Ishikawa (cell line): ENCODE results near the gene ARHGAP32.

Source experiments
- CEBPB ChIP-seq: IDR thresholded peaks from 2 replicates; pipeline ENCODE4 v1.6.1; 2012
- CREB1 ChIP-seq: IDR thresholded peaks from 2 replicates; pipeline ENCODE4 v1.6.1; 2012; ENCODE audit warnings: low read depth
- EGR1 ChIP-seq: IDR thresholded peaks from 2 replicates; pipeline ENCODE4 v1.6.1; 2012
- EP300 ChIP-seq: IDR thresholded peaks from 2 replicates; pipeline ENCODE4 v1.6.1; 2012; ENCODE audit warnings: borderline replicate concordance
- FOXM1 ChIP-seq: IDR thresholded peaks from 2 replicates; pipeline ENCODE4 v1.6.1; 2012; ENCODE audit warnings: low read depth, borderline replicate concordance
- NFIC ChIP-seq: IDR thresholded peaks from 2 replicates; pipeline ENCODE4 v1.6.1; 2012
- RAD21 ChIP-seq: IDR thresholded peaks from 2 replicates; pipeline ENCODE4 v1.6.1; 2012; ENCODE audit warnings: low read depth
- TAF1 ChIP-seq: IDR thresholded peaks from 2 replicates; pipeline ENCODE4 v1.6.1; 2012; ENCODE audit warnings: low read depth, mild to moderate bottlenecking
- TCF12 ChIP-seq: IDR thresholded peaks from 2 replicates; pipeline ENCODE4 v1.6.1; 2012; ENCODE audit warnings: low read depth
- TEAD4 ChIP-seq: IDR thresholded peaks from 2 replicates; pipeline ENCODE4 v1.6.1; 2012
- YY1 ChIP-seq: IDR thresholded peaks from 2 replicates; pipeline ENCODE4 v1.6.1; 2012; ENCODE audit warnings: low read depth
- ZBTB7A ChIP-seq: IDR thresholded peaks from 2 replicates; pipeline ENCODE4 v1.6.1; 2012; ENCODE audit warnings: low read depth
- TF ChIP-seq, protein P1 (sequence below): IDR thresholded peaks from 2 replicates; pipeline ENCODE4 v1.6.1; 2012
- TF ChIP-seq, protein P2 (sequence below): IDR thresholded peaks from 2 replicates; pipeline ENCODE4 v1.6.1; 2012
- TF ChIP-seq, protein P3 (sequence below): IDR thresholded peaks from 2 replicates; pipeline ENCODE4 v1.6.1; 2012; ENCODE audit warnings: low read depth, mild to moderate bottlenecking

ARHGAP32 gene

DNA sequence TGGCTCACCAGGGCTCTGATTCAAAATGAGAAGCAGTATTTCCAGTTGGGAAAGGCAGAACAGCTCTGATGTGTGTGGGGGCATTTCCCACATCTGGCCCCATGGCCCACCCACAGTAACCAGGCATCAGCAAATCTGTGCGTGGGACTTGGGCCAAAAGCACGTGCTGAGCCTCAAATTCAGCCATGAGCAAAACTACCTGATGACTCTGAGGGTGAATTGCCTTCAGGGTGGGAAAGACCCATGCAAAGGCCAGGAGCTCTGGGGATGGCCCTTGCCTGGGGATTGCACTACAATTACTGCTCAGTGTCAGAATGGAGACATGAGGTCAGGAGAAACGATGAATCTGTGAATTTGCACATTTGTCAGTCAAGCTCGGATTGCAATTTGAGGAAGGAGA is 270.3 kb downstream of the ARHGAP32 start:
- TF ChIP-seq RAD21 (no peak), TAF1 (no peak), TEAD4 (no peak), EP300 (no peak), ZBTB7A (no peak), NFIC (no peak)
- TF ChIP-seq, protein P1, sequence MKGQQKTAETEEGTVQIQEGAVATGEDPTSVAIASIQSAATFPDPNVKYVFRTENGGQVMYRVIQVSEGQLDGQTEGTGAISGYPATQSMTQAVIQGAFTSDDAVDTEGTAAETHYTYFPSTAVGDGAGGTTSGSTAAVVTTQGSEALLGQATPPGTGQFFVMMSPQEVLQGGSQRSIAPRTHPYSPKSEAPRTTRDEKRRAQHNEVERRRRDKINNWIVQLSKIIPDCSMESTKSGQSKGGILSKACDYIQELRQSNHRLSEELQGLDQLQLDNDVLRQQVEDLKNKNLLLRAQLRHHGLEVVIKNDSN = no peak
- TF ChIP-seq, protein P2, sequence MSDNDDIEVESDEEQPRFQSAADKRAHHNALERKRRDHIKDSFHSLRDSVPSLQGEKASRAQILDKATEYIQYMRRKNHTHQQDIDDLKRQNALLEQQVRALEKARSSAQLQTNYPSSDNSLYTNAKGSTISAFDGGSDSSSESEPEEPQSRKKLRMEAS = no peak

DNA sequence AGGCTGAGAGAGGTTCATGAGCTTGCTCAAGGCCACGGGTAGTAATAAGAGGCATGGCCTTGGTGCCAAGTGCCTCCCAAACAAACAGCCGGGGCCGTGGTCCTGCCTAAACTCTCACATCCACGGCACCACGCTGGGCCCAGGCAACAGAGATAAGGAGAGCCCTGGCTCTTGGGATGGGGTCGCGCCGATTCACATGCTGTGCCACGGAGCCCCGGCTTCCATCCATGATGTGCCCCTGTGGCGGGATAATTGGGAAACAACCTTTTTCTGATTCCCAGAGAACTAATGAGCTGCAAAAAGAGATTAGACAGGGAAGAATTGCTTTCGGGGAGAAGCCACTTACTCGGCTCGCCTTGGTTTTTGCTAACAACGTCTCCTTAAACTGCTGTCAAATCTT is 271.5 kb downstream of the ARHGAP32 start:
- TF ChIP-seq, protein P3, sequence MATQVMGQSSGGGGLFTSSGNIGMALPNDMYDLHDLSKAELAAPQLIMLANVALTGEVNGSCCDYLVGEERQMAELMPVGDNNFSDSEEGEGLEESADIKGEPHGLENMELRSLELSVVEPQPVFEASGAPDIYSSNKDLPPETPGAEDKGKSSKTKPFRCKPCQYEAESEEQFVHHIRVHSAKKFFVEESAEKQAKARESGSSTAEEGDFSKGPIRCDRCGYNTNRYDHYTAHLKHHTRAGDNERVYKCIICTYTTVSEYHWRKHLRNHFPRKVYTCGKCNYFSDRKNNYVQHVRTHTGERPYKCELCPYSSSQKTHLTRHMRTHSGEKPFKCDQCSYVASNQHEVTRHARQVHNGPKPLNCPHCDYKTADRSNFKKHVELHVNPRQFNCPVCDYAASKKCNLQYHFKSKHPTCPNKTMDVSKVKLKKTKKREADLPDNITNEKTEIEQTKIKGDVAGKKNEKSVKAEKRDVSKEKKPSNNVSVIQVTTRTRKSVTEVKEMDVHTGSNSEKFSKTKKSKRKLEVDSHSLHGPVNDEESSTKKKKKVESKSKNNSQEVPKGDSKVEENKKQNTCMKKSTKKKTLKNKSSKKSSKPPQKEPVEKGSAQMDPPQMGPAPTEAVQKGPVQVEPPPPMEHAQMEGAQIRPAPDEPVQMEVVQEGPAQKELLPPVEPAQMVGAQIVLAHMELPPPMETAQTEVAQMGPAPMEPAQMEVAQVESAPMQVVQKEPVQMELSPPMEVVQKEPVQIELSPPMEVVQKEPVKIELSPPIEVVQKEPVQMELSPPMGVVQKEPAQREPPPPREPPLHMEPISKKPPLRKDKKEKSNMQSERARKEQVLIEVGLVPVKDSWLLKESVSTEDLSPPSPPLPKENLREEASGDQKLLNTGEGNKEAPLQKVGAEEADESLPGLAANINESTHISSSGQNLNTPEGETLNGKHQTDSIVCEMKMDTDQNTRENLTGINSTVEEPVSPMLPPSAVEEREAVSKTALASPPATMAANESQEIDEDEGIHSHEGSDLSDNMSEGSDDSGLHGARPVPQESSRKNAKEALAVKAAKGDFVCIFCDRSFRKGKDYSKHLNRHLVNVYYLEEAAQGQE = no peak
- TF ChIP-seq, protein P2 = no peak
- TF ChIP-seq, protein P1 = no peak
- TF ChIP-seq TCF12 (no peak), NFIC (no peak), CREB1 (no peak), TEAD4 (no peak), ZBTB7A (no peak), EGR1 (no peak), CEBPB (no peak), YY1 (no peak), EP300 (no peak), FOXM1 (no peak), TAF1 (no peak), RAD21 (no peak)

DNA sequence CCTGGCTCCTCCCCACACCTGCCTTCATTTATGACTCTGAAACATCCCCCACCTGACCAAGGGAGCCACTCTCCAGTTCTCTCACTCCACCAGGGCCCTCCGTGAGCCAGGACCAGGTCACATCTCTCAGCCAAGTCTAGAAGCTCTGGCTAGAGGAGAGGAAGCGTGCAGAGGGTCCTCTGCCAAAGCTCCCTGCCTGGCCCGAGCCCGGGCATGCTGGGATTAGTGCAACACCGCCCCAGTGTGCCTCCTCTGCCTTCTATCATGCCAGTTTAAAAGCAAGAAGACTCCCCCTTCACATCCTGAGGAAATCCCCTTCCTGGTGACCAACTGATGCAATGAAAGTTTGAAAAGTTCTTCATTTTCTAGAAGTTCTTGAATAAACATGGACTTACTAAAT is 272.9 kb downstream of the ARHGAP32 start:
- no peak for TF ChIP-seq CEBPB
- TF ChIP-seq FOXM1 = no peak
- TF ChIP-seq EP300 = no peak
- TF ChIP-seq RAD21 = no peak
- no peak for TF ChIP-seq EGR1
- TF ChIP-seq, protein P1 = no peak
- TF ChIP-seq TCF12 = no peak
- TF ChIP-seq, protein P2 = no peak
- TF ChIP-seq, protein P3 = no peak
- no peak for TF ChIP-seq ZBTB7A
- TF ChIP-seq TEAD4 = no peak
- TF ChIP-seq TAF1 = no peak
- no peak for TF ChIP-seq NFIC
- no peak for TF ChIP-seq CREB1
- TF ChIP-seq YY1 = no peak

DNA sequence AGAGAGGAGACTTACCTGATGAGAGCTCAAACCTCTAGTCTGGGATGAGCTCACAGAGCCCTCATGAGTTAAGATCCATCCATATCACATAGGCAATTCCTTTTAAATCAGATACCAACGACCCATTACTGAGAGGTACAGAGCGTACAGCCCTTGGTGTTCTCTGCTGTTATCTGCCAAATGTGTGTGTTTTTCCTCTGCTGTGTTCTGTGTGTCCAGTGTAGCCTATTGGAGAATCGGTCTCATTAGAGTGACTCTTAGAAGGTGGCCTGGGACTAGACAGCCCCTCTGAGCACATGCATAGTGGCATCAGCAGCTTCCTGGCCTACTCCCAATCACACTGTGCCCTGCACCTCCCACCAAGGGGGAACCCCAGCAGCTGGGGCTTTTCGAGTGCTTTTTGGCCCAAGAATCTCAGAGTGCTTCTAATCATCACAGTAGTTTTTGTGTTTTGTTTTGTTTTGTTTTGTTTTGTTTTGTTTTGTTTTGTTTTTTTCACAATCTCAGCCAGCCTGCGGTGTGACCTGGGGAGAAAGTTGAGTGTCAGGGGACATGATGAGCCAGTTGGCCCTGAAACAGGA is 274.9 kb downstream of the ARHGAP32 start:
- TF ChIP-seq ZBTB7A = no peak
- TF ChIP-seq FOXM1 = no peak
- TF ChIP-seq CEBPB = no peak
- no peak for TF ChIP-seq RAD21
- TF ChIP-seq EGR1 = no peak
- no peak for TF ChIP-seq EP300
- TF ChIP-seq, protein P2 = no peak
- TF ChIP-seq, protein P3 = no peak
- no peak for TF ChIP-seq YY1
- no peak for TF ChIP-seq TAF1
- TF ChIP-seq, protein P1 = no peak
- TF ChIP-seq TCF12 = no peak
- TF ChIP-seq CREB1 = no peak
- TF ChIP-seq TEAD4 = no peak
- TF ChIP-seq NFIC = no peak
